SK-N-SH (cell line): ENCODE data around the gene FCSK. TPM values are rescaled to one million over a fixed set of nuclear protein-coding genes. Genes with fewer than 3 reads are reported as not detected.

Source experiments
- CTCF ChIA-PET: fragments of 300-600, 350-600 bp; formaldehyde crosslinking; extraction: SDS; loops from one replicate; lab custom pipeline; 2021; lab: Yijun Ruan, JAX
- POLR2A ChIA-PET: fragments of 350-600 bp; sonication (Branson Sonifier 250); formaldehyde crosslinking; extraction: SDS; loops from one replicate; lab custom pipeline; 2020; ENCODE audit warnings: antibody characterized with exemption, inconsistent platforms; lab: Yijun Ruan, JAX
- DNase-seq: peaks from one replicate; pipeline ENCODE4 v3.0.0; 2012
- H2AFZ ChIP-seq: fragments of 200-600 bp; sonication (generic); 2 replicates; pipeline ENCODE4 v1.8.1; 2016; ENCODE audit warnings: antibody characterized with exemption, mild to moderate bottlenecking, low read depth
- H3F3A ChIP-seq: fragments of 200-600 bp; sonication (generic); replicated peaks from 2 replicates; pipeline ENCODE3; 2016; ENCODE audit warnings: antibody characterized with exemption, mild to moderate bottlenecking; ENCODE audit not compliant: insufficient read depth
- H3K27ac ChIP-seq, 2 experiments: fragments of 200-500 bp in 1 of 2; fragments of 200-600 bp in 1 of 2; sonication (Bioruptor generic) in 1 of 2; sonication (generic), shearing (Covaris generic) in 1 of 2; 2 replicates each; pipeline versions ENCODE4 v1.5.1 to v1.6.1; 2014 to 2016; ENCODE audit warnings: low read depth in 2 of 2, inconsistent platforms in 1 of 2, low read length in 1 of 2, mild to moderate bottlenecking in 1 of 2, mixed read lengths in 1 of 2
- H3K27me3 ChIP-seq: fragments of 200-600 bp; sonication (generic), shearing (Covaris generic); 2 replicates; pipeline ENCODE4 v1.6.1; 2016; ENCODE audit warnings: mixed run types; ENCODE audit not compliant: insufficient read depth
- H3K36me3 ChIP-seq, 2 experiments: fragments of 200-500 bp in 1 of 2; fragments of 200-600 bp in 1 of 2; sonication (Bioruptor generic) in 1 of 2; sonication (generic) in 1 of 2; replicated peaks in 1 of 2; 2 replicates each; pipeline versions ENCODE3 to v1.5.1; 2014 to 2016; ENCODE audit warnings: low read length in 1 of 2, mild to moderate bottlenecking in 1 of 2; ENCODE audit not compliant: insufficient read depth in 2 of 2, control insufficient read depth in 1 of 2
- H3K4me1 ChIP-seq, 2 experiments: fragments of 200-500 bp in 1 of 2; fragments of 200-600 bp in 1 of 2; sonication (Bioruptor generic) in 1 of 2; sonication (generic), shearing (Covaris generic) in 1 of 2; 2 replicates each; pipeline versions ENCODE4 v1.5.1 to v1.6.1; 2014 to 2016; ENCODE audit warnings: low read depth in 1 of 2, low read length in 1 of 2, mixed run types in 1 of 2; ENCODE audit not compliant: insufficient read depth in 2 of 2, control insufficient read depth in 1 of 2
- H3K4me2 ChIP-seq: fragments of 200-600 bp; sonication (generic), shearing (Covaris generic); 2 replicates; pipeline ENCODE4 v1.6.1; 2017; ENCODE audit warnings: mixed run types
- H3K4me3 ChIP-seq, 2 experiments: fragments of 200-500 bp in 1 of 2; fragments of 200-600 bp in 1 of 2; sonication (Bioruptor generic) in 1 of 2; sonication (generic), shearing (Covaris generic) in 1 of 2; 2 replicates each; pipeline versions ENCODE4 v1.5.1 to v1.8.1; 2014 to 2016; ENCODE audit warnings: low read depth in 2 of 2, inconsistent platforms in 1 of 2, low read length in 1 of 2, mild to moderate bottlenecking in 1 of 2, mixed read lengths in 1 of 2, moderate library complexity in 1 of 2
- H3K79me2 ChIP-seq: fragments of 200-600 bp; sonication (generic); 2 replicates; pipeline ENCODE4 v1.8.1; 2017; ENCODE audit warnings: mild to moderate bottlenecking; ENCODE audit not compliant: insufficient read depth
- H3K9ac ChIP-seq: fragments of 200-600 bp; sonication (generic); 2 replicates; pipeline ENCODE4 v1.6.1; 2017; ENCODE audit warnings: mixed run types
- H3K9me2 ChIP-seq: fragments of 200-600 bp; sonication (generic); 2 replicates; pipeline ENCODE4 v1.6.1; 2017; ENCODE audit warnings: mixed run types
- H3K9me3 ChIP-seq: fragments of 200-600 bp; sonication (generic); 2 replicates; pipeline ENCODE4 v1.6.1; 2017; ENCODE audit warnings: mixed run types, mild to moderate bottlenecking, moderate library complexity
- H4K20me1 ChIP-seq: fragments of 200-600 bp; sonication (generic); 2 replicates; pipeline ENCODE4 v1.6.1; 2017; ENCODE audit warnings: mild to moderate bottlenecking, mixed run types; ENCODE audit not compliant: insufficient read depth
- CHD2 ChIP-seq: fragments of 150-350 bp; IDR thresholded peaks from 2 replicates; pipeline ENCODE4 v1.6.1; 2018; ENCODE audit warnings: low read length; ENCODE audit not compliant: partially characterized antibody
- ELF1 ChIP-seq: IDR thresholded peaks from 2 replicates; pipeline ENCODE4 v1.4.0; 2012
- EP300 ChIP-seq, 2 experiments: IDR thresholded peaks; 2 replicates each; pipeline versions ENCODE4 v1.4.0 to v1.6.1; 2012; ENCODE audit warnings: borderline replicate concordance in 1 of 2, low read depth in 1 of 2, low read length in 1 of 2
- EZH2phosphoT487 ChIP-seq: fragments of 200-600 bp; sonication (generic); IDR thresholded peaks from 2 replicates; pipeline ENCODE4 v1.6.1; 2017; ENCODE audit warnings: low read depth, mixed run types, mild to moderate bottlenecking, antibody characterized with exemption, moderate library complexity, borderline replicate concordance
- FOSL2 ChIP-seq: IDR thresholded peaks from 2 replicates; pipeline ENCODE4 v1.4.0; 2012; ENCODE audit warnings: low read depth, mild to moderate bottlenecking, moderate library complexity, borderline replicate concordance
- FOXJ3 ChIP-seq: sonication (generic); formaldehyde crosslinking; IDR thresholded peaks from 2 replicates; pipeline ENCODE4 v1.5.1; 2020; ENCODE audit warnings: mild to moderate bottlenecking, missing genetic modification reagents
- FOXM1 ChIP-seq: IDR thresholded peaks from 2 replicates; pipeline ENCODE4 v1.4.0; 2012; ENCODE audit warnings: low read depth, mild to moderate bottlenecking
- GABPA ChIP-seq: IDR thresholded peaks from 2 replicates; pipeline ENCODE4 v1.4.0; 2012; ENCODE audit warnings: low read depth, mild to moderate bottlenecking
- JUND ChIP-seq: IDR thresholded peaks from 2 replicates; pipeline ENCODE4 v1.4.0; 2012
- MEF2A ChIP-seq: IDR thresholded peaks from 2 replicates; pipeline ENCODE4 v1.4.0; 2012; ENCODE audit warnings: low read depth, borderline replicate concordance
- MXI1 ChIP-seq: IDR thresholded peaks from 2 replicates; pipeline ENCODE4 v1.6.1; 2012; ENCODE audit warnings: mild to moderate bottlenecking, low read depth, low read length, improper control_type of control experiment
- NFIC ChIP-seq: IDR thresholded peaks from 2 replicates; pipeline ENCODE4 v1.4.0; 2012; ENCODE audit warnings: borderline replicate concordance
- NRF1 ChIP-seq: IDR thresholded peaks from 2 replicates; pipeline ENCODE4 v1.6.1; 2012; ENCODE audit warnings: low read depth, mild to moderate bottlenecking, low read length
- POLR2AphosphoS5 ChIP-seq: IDR thresholded peaks from 2 replicates; pipeline ENCODE4 v1.6.1; 2012; ENCODE audit warnings: low read depth, low read length
- RAD21 ChIP-seq: IDR thresholded peaks from 2 replicates; pipeline ENCODE4 v1.6.1; 2012; ENCODE audit warnings: mild to moderate bottlenecking, low read length
- RXRA ChIP-seq: IDR thresholded peaks from 2 replicates; pipeline ENCODE4 v1.4.0; 2012; ENCODE audit warnings: low read depth, mild to moderate bottlenecking, borderline replicate concordance
- SIN3A ChIP-seq: IDR thresholded peaks from 2 replicates; pipeline ENCODE4 v1.6.1; 2012; ENCODE audit warnings: low read depth, mild to moderate bottlenecking, low read length, moderate library complexity, borderline replicate concordance
- SMC3 ChIP-seq: IDR thresholded peaks from 2 replicates; pipeline ENCODE4 v1.6.1; 2012; ENCODE audit warnings: low read depth, low read length, improper control_type of control experiment
- TAF1 ChIP-seq: IDR thresholded peaks from 2 replicates; pipeline ENCODE4 v1.6.1; 2012; ENCODE audit warnings: low read depth, mild to moderate bottlenecking, low read length, moderate library complexity, borderline replicate concordance
- TCF12 ChIP-seq: IDR thresholded peaks from 2 replicates; pipeline ENCODE4 v1.4.0; 2012
- WGBS: methylation state at CpG from one replicate; pipeline ENCODE4 v1.1.6; 2017; ENCODE audit warnings: low lambda C conversion rate; 5-methylcytosine and 5-hydroxymethylcytosine counted together
- polyA plus RNA-seq, 3 experiments: library from polyadenylated mRNA; depleted of rRNA; stranded (reverse); fragments of >200 nt; gene quantifications; 2 replicates each; pipeline ENCODE4 v1.2.3, GENCODE V29; 2012
- TF ChIP-seq, protein P1 (sequence below): IDR thresholded peaks from 2 replicates; pipeline ENCODE4 v1.4.0; 2012; ENCODE audit warnings: low read depth
- TF ChIP-seq, protein P2 (sequence below): fragments of 200-600 bp; sonication (generic); IDR thresholded peaks from 2 replicates; pipeline ENCODE4 v1.6.1; 2017; ENCODE audit warnings: antibody characterized with exemption, mild to moderate bottlenecking, moderate library complexity
- TF ChIP-seq, protein P3 (sequence below): IDR thresholded peaks from 2 replicates; pipeline ENCODE4 v1.4.0; 2012; ENCODE audit warnings: low read depth, borderline replicate concordance

FCSK gene
- polyA plus RNA-seq, 1 of the 3 experiments (the other 2 are of a cell fraction): 9.7 TPM

DNA sequence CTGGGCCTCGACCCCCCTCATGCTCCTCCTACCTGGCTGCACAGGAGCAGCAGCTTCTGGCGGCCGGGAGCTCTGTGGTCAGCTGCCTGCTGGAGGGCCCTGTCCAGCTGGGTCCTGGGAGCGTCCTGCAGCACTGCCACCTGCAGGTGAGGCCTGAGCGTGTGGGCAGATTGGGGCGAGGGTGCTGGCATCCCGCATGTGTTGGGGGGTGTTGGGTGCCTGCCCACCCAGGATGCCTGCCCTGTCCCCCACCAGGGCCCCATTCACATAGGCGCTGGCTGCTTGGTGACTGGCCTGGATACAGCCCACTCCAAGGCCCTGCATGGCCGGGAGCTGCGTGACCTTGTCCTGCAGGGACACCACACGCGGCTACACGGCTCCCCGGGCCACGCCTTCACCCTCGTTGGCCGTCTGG is 16.5 kb downstream of the FCSK start:
- peaks cover 0 to 9% of the 10 kb centered on the region in 2 experiments; a peak in 1 of 4 replicates for H3K4me1 ChIP-seq
- no peaks in the 10 kb centered on the region for H3F3A ChIP-seq
- 40% methylated on average over 2 of the region's 17 CpGs for WGBS
- peak; percentile 87 for DNase-seq
- no peaks in the 10 kb centered on the region for H3K36me3 ChIP-seq
- no peaks in the 10 kb centered on the region for H4K20me1 ChIP-seq
- no peak overlapping the region for H3K4me2 ChIP-seq
- H3K27ac ChIP-seq: no peak overlapping the region
- H3K9me3 ChIP-seq: no peaks in the 10 kb centered on the region
- TF ChIP-seq, protein P1, sequence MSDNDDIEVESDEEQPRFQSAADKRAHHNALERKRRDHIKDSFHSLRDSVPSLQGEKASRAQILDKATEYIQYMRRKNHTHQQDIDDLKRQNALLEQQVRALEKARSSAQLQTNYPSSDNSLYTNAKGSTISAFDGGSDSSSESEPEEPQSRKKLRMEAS: no peak
- TF ChIP-seq, protein P2, sequence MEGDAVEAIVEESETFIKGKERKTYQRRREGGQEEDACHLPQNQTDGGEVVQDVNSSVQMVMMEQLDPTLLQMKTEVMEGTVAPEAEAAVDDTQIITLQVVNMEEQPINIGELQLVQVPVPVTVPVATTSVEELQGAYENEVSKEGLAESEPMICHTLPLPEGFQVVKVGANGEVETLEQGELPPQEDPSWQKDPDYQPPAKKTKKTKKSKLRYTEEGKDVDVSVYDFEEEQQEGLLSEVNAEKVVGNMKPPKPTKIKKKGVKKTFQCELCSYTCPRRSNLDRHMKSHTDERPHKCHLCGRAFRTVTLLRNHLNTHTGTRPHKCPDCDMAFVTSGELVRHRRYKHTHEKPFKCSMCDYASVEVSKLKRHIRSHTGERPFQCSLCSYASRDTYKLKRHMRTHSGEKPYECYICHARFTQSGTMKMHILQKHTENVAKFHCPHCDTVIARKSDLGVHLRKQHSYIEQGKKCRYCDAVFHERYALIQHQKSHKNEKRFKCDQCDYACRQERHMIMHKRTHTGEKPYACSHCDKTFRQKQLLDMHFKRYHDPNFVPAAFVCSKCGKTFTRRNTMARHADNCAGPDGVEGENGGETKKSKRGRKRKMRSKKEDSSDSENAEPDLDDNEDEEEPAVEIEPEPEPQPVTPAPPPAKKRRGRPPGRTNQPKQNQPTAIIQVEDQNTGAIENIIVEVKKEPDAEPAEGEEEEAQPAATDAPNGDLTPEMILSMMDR: peak; percentile 49
- TF ChIP-seq MEF2A (no peak), NFIC (no peak), SMC3 (peak; percentile 69), POLR2AphosphoS5 (no peak), RAD21 (peak; percentile 70)
- ChIA-PET CTCF (interaction anchor here (0.6 to 3.5 kb wide), 26 partner anchors 8 to 299 kb away, joined by 3 to 25 read pairs (median 4); partner anchors contain the start of gene FCSK), POLR2A (interaction anchor here (0.6 to 2.0 kb wide), 4 partner anchors 90 to 101 kb away, joined by 3 to 11 read pairs (median 3); no protein-coding TSS in a partner anchor)
- H3K9me2 ChIP-seq: no peaks in the 10 kb centered on the region
- H2AFZ ChIP-seq: no peak overlapping the region
- no peaks in the 10 kb centered on the region for H3K27me3 ChIP-seq
- H3K4me3 ChIP-seq: no peak overlapping the region
- H3K9ac ChIP-seq: no peak overlapping the region
- no peaks in the 10 kb centered on the region for H3K79me2 ChIP-seq

DNA sequence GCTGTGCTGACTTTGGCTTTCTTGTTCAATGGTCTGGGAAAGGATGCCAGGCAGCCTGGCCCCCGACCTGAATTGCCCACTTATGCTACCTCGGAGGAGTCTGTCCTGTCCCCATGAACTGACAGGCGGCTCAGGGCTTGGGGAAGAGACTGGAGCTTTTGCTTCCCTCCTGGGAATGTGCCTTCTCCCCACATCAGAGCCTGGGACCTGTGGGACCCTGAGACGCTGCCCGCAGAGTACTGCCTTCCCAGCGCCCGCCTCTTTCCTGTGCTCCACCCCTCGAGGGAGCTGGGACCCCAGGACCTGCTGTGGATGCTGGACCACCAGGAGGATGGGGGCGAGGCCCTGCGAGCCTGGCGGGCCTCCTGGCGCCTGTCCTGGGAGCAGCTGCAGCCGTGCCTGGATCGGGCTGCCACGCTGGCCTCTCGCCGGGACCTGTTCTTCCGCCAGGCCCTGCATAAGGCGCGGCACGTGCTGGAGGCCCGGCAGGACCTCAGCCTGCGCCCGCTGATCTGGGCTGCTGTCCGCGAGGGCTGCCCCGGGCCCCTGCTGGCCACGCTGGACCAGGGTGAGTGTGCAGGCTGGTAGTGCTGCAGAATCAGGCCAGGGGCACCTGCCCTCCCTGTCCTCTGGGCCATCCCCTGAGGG is 18.5 kb downstream of the FCSK start:
- no peaks in the 10 kb centered on the region for H3K9me3 ChIP-seq
- no peak overlapping the region for H3K27ac ChIP-seq
- WGBS: 83% methylated on average over 7 of the region's 28 CpGs
- no peaks in the 10 kb centered on the region for H4K20me1 ChIP-seq
- H3K79me2 ChIP-seq: no peaks in the 10 kb centered on the region
- no peaks in the 10 kb centered on the region for H3K9me2 ChIP-seq
- no peak overlapping the region for H3K9ac ChIP-seq
- no peak overlapping the region for H3K4me2 ChIP-seq
- peaks cover 12% of the 10 kb centered on the region for H3F3A ChIP-seq
- CTCF ChIA-PET: interaction anchor here (0.7 to 1.9 kb wide), 7 partner anchors 14 to 167 kb away, joined by 3 to 6 read pairs (median 3); no protein-coding TSS in a partner anchor
- H3K27me3 ChIP-seq: no peaks in the 10 kb centered on the region
- POLR2A ChIA-PET: interaction anchor here (1.5 kb wide), 1 partner anchor 92 kb away, joined by 4 read pairs; no protein-coding TSS in a partner anchor
- H3K4me1 ChIP-seq: peaks cover 10 to 14% of the 10 kb centered on the region in 2 experiments; a peak in 3 of 4 replicates
- H2AFZ ChIP-seq: no peak overlapping the region
- no peaks in the 10 kb centered on the region for H3K36me3 ChIP-seq
- DNase-seq: no peak
- H3K4me3 ChIP-seq: no peak overlapping the region
- TF ChIP-seq GABPA (no peak), FOSL2 (no peak), MXI1 (no peak), FOXM1 (no peak), EZH2phosphoT487 (no peak), RAD21 (no peak), EP300 (IDR thresholded peaks at IDR 0.05; ENCODE audit: borderline replicate concordance in 1 of 2, low read depth in 1 of 2, low read length in 1 of 2) (no peak), FOXJ3 (CRISPR knock-in tag) (no peak), JUND (no peak), TCF12 (no peak), NRF1 (no peak), CHD2 (no peak), SIN3A (no peak), ELF1 (no peak), RXRA (no peak), TAF1 (no peak)
- TF ChIP-seq, protein P2: no peak
- TF ChIP-seq, protein P3, sequence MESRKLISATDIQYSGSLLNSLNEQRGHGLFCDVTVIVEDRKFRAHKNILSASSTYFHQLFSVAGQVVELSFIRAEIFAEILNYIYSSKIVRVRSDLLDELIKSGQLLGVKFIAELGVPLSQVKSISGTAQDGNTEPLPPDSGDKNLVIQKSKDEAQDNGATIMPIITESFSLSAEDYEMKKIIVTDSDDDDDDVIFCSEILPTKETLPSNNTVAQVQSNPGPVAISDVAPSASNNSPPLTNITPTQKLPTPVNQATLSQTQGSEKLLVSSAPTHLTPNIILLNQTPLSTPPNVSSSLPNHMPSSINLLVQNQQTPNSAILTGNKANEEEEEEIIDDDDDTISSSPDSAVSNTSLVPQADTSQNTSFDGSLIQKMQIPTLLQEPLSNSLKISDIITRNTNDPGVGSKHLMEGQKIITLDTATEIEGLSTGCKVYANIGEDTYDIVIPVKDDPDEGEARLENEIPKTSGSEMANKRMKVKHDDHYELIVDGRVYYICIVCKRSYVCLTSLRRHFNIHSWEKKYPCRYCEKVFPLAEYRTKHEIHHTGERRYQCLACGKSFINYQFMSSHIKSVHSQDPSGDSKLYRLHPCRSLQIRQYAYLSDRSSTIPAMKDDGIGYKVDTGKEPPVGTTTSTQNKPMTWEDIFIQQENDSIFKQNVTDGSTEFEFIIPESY: no peak
